Stimulated activated effector memory CD8-positive, alpha-beta T cell treated with anti-CD3 and anti-CD28 coated beads, Interleukin-12 subunit alpha, Interleukin-12 subunit beta, amount 100 ng/mL, for 72 hours (primary cell): Measurements from ENCODE around the gene PDZD8.
"Not testable (repeated sequence)": the region's sequence is repeated elsewhere in the genome, so short reads cannot be mapped to it uniquely, and the experiment has no call there.

Source experiments
- ATAC-seq: fragments of 150-1000 bp; cut with Tn5 transposase; 2 replicates; pipeline ENCODE4 v1.10.0; 2021
- DNase-seq, 2 donors: peaks; one replicate each; pipeline ENCODE4 v3.0.0; 2021 to 2022; ENCODE audit warnings: low spot score in 2 of 2
- H3K27ac Mint-ChIP-seq: one replicate; pipeline ENCODE4 v1.8.0; 2022; ENCODE audit warnings: mild to moderate bottlenecking, mixed read lengths
- H3K36me3 Mint-ChIP-seq: one replicate; pipeline ENCODE4 v1.8.0; 2022; ENCODE audit warnings: mild to moderate bottlenecking, mixed read lengths
- H3K4me1 Mint-ChIP-seq: one replicate; pipeline ENCODE4 v1.8.0; 2022; ENCODE audit warnings: mixed read lengths
- H3K4me3 Mint-ChIP-seq: one replicate; pipeline ENCODE4 v1.8.0; 2022; ENCODE audit warnings: mild to moderate bottlenecking, mixed read lengths
- H3K9me3 Mint-ChIP-seq: one replicate; pipeline ENCODE4 v1.8.0; 2022; ENCODE audit warnings: mixed read lengths

PDZD8 gene

GRCh38 chr10:117253908-117254307 lies 121.3 kb downstream of the PDZD8 start:
- no peaks in the 10 kb centered on the region for H3K9me3 Mint-ChIP-seq
- DNase-seq (no peak), ATAC-seq (no peak)
- H3K4me1 Mint-ChIP-seq = no peaks in the 10 kb centered on the region
- no peaks in the 10 kb centered on the region for H3K36me3 Mint-ChIP-seq
- H3K27ac Mint-ChIP-seq = no peak overlapping the region
- H3K4me3 Mint-ChIP-seq = no peak overlapping the region

GRCh38 chr10:117250411-117250810 lies 124.8 kb downstream of the PDZD8 start:
- H3K4me1 Mint-ChIP-seq = no peaks in the 10 kb centered on the region
- no peak overlapping the region for H3K4me3 Mint-ChIP-seq
- no peak overlapping the region for H3K27ac Mint-ChIP-seq
- ATAC-seq (no peak), DNase-seq (no peak)
- no peaks in the 10 kb centered on the region for H3K36me3 Mint-ChIP-seq
- no peaks in the 10 kb centered on the region for H3K9me3 Mint-ChIP-seq

DNA sequence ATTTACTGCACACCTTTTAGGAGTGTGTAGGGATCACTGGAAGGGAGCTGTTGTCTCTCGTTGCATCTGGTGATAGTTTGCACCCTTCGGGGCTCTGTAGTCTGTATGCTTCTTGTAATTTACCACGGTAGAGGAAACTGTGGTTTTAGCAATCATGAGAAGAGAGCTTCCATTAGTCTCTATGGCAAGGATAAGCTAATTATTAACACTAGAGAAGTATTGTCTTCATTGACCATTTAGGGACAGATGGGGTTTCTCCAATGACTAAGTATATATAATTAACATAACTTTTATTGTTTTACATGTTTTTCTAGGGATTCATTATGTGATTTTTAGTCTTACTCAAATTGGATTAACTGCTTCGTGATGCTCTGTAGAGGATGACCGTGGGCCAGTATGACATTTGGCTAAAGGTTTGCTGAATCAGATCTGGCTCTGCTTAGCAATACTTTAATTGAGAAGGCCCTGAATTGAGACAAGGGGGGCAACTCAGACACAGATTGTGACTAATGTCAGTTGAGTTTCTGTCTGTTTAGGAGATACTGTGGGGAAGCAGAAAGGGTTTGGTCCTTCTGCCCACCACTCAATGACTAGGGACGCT lies 125.6 kb downstream of the PDZD8 start:
- Mint-ChIP-seq H3K36me3 (no peaks in the 10 kb centered on the region), H3K27ac (no peak overlapping the region), H3K4me1 (no peaks in the 10 kb centered on the region), H3K4me3 (no peak overlapping the region), H3K9me3 (no peaks in the 10 kb centered on the region)
- ATAC-seq = no peak
- no peak for DNase-seq

DNA sequence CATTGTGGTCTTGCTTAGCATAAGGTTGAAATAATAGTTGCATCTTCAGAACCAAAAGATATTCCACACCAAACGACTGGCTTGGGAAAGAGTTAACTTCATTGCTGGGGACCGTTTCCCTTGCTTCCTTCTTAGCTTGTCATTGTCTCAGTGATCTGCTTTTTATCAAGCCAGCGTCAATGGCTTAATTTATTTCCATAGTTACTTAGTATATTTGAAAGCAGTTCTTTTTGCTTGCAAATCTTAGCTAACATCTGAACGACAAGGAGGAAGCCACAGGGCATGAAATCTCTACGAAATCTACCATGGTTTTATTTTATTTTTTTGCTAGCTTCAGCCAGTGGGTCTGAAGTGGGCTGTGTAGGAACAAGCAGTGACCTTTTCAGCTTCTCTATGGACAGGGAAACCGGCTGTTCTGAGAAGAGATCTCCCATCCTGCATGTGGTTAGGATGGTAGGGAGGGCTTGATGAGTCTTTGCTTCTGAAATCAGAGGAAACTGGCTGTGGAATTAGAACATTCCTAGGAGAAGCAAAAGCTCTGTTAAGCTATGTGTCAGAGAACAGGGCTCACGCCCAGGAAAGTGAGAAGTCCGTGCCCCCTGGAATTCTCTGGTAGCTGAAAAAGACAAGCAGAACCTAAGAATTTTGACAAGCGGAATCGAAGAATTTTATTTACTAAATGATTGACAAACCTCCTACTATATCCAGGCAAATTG lies 126.3 kb downstream of the PDZD8 start:
- Mint-ChIP-seq H3K4me3 (no peak overlapping the region), H3K4me1 (no peaks in the 10 kb centered on the region), H3K36me3 (no peaks in the 10 kb centered on the region), H3K27ac (no peak overlapping the region), H3K9me3 (no peaks in the 10 kb centered on the region)
- DNase-seq (no peak), ATAC-seq (no peak)

DNA sequence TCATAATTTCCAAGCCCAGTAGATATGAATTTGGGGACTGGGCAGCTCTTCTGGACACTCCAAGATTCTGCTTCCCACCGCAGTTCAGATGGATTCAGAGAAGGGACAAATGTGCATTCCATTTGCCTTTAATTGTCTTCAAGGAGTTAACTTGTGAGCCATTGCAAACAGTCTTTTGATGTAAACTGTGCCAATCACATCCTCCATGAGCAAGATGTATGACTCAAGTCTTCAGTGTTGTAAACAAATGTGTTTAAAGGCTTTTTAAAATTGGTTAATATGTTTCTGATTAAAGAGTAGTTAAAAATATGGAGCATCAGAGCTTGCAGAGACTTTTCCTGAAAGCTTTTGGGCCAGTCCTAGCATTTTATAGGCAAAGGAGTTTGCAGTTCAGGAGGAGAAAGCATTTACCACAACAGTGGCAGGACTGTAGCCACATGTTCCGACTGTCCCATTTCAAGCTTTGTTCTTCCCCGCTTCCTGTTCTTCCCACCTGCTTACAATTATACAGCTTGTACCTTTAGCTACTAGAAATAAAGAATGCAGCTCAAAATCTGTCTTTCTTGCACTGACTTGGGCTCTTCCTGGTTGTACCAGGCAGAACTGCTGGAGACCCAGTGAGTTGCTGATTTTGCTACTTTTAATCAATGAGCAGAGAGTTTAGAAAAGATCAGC lies 128.1 kb downstream of the PDZD8 start:
- ATAC-seq (no peak), DNase-seq (no peak)
- H3K4me1 Mint-ChIP-seq = no peaks in the 10 kb centered on the region
- no peaks in the 10 kb centered on the region for H3K9me3 Mint-ChIP-seq
- H3K4me3 Mint-ChIP-seq = no peak overlapping the region
- H3K27ac Mint-ChIP-seq = no peak overlapping the region
- H3K36me3 Mint-ChIP-seq = no peaks in the 10 kb centered on the region

- H3K9me3 Mint-ChIP-seq = peaks cover under 1% of the 10 kb centered on the region
- no peak overlapping the region for H3K27ac Mint-ChIP-seq
- no peak overlapping the region for H3K4me3 Mint-ChIP-seq
- no peaks in the 10 kb centered on the region for H3K36me3 Mint-ChIP-seq
- no peaks in the 10 kb centered on the region for H3K4me1 Mint-ChIP-seq
- no peak for ATAC-seq
- DNase-seq = no peak
Measured at GRCh38 chr10:117242463-117242832, 132.8 kb downstream of the PDZD8 start.

DNA sequence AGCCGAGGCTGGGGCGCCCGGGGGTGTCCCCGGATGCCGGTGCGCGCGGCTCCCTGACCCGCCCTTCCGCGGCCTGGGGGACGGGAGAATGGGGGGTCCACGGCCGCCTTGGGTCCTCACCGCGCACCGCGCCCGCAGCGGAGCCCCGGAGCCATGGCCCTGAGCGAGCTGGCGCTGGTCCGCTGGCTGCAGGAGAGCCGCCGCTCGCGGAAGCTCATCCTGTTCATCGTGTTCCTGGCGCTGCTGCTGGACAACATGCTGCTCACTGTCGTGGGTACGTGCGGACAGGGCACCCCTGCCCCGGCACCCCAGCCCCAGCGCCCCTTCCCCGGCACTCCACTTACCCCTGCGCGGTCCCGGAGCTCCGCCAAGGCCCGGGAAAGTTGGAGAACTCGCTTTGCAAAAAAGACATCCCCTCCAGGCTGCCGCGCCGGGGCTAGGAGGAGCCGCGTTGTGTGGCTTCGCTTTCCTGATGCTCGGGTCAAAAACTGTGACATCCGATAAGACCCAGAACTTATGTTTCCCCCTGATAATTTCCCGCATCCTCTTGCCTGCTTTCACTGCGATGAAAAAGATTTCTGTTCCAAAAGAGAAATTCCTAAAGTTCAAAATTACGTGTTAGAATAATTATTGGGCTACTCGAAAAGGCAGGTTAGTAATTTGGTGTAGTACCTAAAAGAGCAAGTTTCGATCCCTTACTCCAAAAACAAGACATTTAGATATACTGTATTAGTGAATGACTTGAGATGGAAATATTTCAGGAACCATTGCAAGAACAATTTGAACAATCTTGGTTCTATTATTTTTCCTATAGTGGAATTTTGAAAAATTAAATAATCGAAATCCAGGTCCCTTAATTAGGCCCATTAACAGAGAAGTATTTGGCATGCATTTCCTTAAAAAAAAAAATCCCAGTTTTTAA lies 133.4 kb downstream of the PDZD8 start:
- H3K27ac Mint-ChIP-seq = no peak overlapping the region
- ATAC-seq (no peak), DNase-seq (no peak)
- no peaks in the 10 kb centered on the region for H3K36me3 Mint-ChIP-seq
- H3K9me3 Mint-ChIP-seq = peaks cover 2% of the 10 kb centered on the region
- H3K4me3 Mint-ChIP-seq = no peak overlapping the region
- H3K4me1 Mint-ChIP-seq = no peaks in the 10 kb centered on the region

- Mint-ChIP-seq H3K27ac (no peak within 1 kb of the TSS), H3K4me3 (no peak within 1 kb of the TSS), H3K9me3 (peaks cover 2% of the 10 kb centered on the region), H3K36me3 (no peaks in the 10 kb centered on the region), H3K4me1 (no peaks in the 10 kb centered on the region)
- no peak for ATAC-seq
- DNase-seq = no peak
Measured at GRCh38 chr10:117240621-117241529, 134.4 kb downstream of the PDZD8 start, which contains the start of gene SLC18A2. Gene SLC18A2, plus strand, starts transcription at chr10:117241114. Its CDS starts 580 bp downstream, at chr10:117241694.

DNA sequence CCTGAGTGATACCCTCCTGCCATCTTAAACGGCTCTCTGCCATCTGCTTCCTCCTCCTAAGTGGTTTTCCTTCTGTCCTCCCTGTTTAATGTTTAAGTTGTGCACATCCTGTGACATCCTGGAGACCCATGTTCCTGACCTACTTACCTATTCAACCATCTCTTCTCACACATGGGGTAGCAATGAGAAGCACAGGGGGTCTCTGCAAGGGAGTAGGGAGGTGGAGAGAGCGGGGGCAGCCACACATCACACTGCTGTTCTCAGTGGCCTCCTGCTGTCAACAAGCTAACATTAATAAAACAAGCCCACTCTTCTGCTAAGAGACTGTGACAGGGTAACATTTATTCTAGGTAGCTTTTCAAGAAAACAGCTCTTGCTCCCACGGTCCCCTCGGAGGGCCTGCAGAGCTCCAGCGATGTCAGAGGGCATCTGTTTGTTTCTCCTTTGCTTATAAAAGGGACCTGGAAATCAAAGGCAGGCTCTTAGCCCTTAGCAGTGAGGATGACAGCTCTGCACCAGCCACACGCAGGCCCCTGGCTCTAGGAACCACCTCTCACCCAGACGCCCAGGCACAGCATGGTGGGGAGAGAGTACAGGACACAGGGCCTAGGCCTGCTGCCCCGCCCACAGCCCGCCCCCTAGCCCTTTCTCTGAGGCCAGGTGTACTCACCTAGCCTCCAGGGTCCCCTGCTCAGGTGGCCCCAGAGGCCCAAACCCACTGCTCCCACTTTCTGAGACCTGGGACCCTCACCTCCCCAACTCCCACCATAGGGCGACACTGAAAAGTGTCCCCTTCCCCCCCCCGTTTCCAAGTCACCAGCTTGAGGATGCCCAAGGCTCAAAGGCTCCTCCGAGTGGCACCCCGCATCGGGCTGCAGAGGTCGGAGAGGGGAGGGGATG lies 135.3 kb downstream of the PDZD8 start:
- ATAC-seq = no peak
- no peaks in the 10 kb centered on the region for H3K36me3 Mint-ChIP-seq
- no peak for DNase-seq
- no peaks in the 10 kb centered on the region for H3K4me1 Mint-ChIP-seq
- H3K9me3 Mint-ChIP-seq = peaks cover 2% of the 10 kb centered on the region
- no peak overlapping the region for H3K27ac Mint-ChIP-seq
- H3K4me3 Mint-ChIP-seq = no peak overlapping the region

DNA sequence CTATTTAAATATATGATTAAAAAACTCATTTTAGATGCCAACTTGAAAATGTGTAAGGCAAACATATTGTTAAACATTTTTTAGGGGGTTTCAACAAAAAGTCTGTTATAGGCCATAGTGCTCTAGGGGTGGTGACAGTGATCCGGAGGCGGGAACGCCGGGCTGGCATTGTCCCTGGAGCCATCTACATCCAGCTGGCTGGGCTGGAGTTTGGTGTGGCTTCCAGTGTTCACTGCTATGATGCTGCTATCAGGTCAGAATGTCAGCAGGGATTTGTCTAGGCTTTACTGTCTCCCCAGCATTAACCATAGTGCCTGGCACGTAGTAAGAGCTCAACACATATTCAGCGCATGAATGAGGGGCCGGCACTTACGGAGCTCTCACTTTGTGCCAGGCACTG lies 136.2 kb downstream of the PDZD8 start:
- no peak for DNase-seq
- H3K36me3 Mint-ChIP-seq = no peaks in the 10 kb centered on the region
- H3K4me1 Mint-ChIP-seq = no peaks in the 10 kb centered on the region
- peaks cover 2% of the 10 kb centered on the region for H3K9me3 Mint-ChIP-seq
- H3K4me3 Mint-ChIP-seq = no peak overlapping the region
- H3K27ac Mint-ChIP-seq = no peak overlapping the region
- no peak for ATAC-seq

- H3K36me3 Mint-ChIP-seq = no peaks in the 10 kb centered on the region
Measured at GRCh38 chr10:117237401-117237991, 137.7 kb downstream of the PDZD8 start.

GRCh38 chr10:117230107-117230506 lies 145.1 kb downstream of the PDZD8 start:
- not testable (repeated sequence) for H3K27ac Mint-ChIP-seq, H3K4me1 Mint-ChIP-seq, DNase-seq, H3K9me3 Mint-ChIP-seq, H3K4me3 Mint-ChIP-seq, H3K36me3 Mint-ChIP-seq, ATAC-seq

More at GRCh38 chr10:117237401-117237991, 137.7 kb downstream of the PDZD8 start:
- ATAC-seq (no peak), DNase-seq (no peak)
- no peak overlapping the region for H3K27ac Mint-ChIP-seq
- H3K4me3 Mint-ChIP-seq = no peak overlapping the region
- peaks cover 2% of the 10 kb centered on the region for H3K9me3 Mint-ChIP-seq
- no peaks in the 10 kb centered on the region for H3K4me1 Mint-ChIP-seq

DNA sequence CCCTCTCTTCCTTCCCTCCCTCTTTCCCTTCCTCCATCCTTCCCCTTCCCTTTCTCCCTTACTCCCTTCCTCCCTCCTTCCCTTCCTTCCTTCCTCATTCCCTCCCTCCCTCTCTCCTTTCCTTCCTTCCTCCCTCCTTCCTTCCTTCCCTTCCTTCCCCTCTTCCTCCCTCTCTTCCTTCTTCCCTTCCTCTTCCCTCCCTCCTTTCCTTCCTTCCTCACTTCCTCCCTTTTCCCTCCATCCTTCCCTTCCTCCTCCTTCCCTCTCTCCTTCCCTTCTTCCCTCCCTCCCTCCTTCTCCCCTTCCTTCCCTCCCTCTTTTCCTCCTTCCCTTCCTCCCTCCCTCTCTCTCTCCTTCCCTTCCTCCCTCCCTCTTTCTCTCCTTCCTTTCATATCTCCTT lies 147.0 kb downstream of the PDZD8 start:
- no peak overlapping the region for H3K4me3 Mint-ChIP-seq
- no peak overlapping the region for H3K27ac Mint-ChIP-seq
- H3K9me3 Mint-ChIP-seq = no peaks in the 10 kb centered on the region
- H3K36me3 Mint-ChIP-seq = no peaks in the 10 kb centered on the region
- no peaks in the 10 kb centered on the region for H3K4me1 Mint-ChIP-seq
- no peak for DNase-seq
- no peak for ATAC-seq
